ENCODE data around the gene PCDH12. TPM values are rescaled to one million over a fixed set of nuclear protein-coding genes. Genes with fewer than 3 reads are reported as not detected.

Gene PCDH12
- total and polyA plus RNA-seq, 8 donors: 9.8 to 42.7 (median 37.4) TPM

DNA sequence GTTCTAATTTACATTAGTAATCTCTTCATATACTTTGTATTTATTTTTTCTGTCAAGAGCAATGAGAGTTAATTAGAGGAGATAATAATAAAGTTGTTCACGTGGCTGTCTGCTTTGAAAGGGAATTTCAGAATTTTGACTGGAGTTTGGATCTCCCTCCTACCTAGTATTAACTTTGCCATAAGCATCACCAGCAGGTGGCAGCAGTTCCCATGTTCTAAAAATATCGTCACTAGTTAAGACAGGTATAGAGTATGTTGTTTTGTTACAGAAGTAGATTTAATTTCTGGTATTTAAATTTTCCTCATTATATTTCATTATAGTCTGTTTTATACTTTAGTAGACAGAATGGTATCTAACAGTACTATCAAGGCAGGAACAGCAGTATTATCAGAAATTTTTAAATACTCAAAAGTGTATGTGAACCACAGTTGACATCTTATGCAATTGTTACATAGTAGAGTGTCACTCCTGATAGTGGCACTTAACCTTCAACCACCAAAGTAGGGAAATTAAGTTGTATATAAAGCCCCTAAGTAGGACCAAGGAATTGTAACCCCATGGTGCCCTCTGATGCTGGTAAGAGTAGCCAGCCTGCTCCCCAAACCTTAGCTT lies 34.5 kb upstream of the PCDH12 start:
- no peak overlapping the region for H3K27ac ChIP-seq
- intact Hi-C loops (cut with DNase I): loop anchor here in 1 of 2 donors (5.0 kb wide), 1 partner anchor 150 kb away; no protein-coding TSS in a partner anchor
- peak; percentile 92 for ATAC-seq
- no peaks in the 10 kb centered on the region for H3K4me1 ChIP-seq
- TF ChIP-seq, protein P1, sequence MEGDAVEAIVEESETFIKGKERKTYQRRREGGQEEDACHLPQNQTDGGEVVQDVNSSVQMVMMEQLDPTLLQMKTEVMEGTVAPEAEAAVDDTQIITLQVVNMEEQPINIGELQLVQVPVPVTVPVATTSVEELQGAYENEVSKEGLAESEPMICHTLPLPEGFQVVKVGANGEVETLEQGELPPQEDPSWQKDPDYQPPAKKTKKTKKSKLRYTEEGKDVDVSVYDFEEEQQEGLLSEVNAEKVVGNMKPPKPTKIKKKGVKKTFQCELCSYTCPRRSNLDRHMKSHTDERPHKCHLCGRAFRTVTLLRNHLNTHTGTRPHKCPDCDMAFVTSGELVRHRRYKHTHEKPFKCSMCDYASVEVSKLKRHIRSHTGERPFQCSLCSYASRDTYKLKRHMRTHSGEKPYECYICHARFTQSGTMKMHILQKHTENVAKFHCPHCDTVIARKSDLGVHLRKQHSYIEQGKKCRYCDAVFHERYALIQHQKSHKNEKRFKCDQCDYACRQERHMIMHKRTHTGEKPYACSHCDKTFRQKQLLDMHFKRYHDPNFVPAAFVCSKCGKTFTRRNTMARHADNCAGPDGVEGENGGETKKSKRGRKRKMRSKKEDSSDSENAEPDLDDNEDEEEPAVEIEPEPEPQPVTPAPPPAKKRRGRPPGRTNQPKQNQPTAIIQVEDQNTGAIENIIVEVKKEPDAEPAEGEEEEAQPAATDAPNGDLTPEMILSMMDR (IDR thresholded peaks at IDR 0.05): peak; percentile 77 to 84
- DNase-seq: peak in 2 of 4 donors; percentile 59 to 77
- no peak overlapping the region for H3K4me3 ChIP-seq
- no peaks in the 10 kb centered on the region for H3K27me3 ChIP-seq
- H3K9me3 ChIP-seq: no peaks in the 10 kb centered on the region
- peaks cover 6 to 57% of the 10 kb centered on the region in 2 donors for H3K36me3 ChIP-seq

- H3K27me3 ChIP-seq: no peaks in the 10 kb centered on the region
- H3K27ac ChIP-seq: no peak overlapping the region
- intact Hi-C loops (cut with DNase I): loop anchor here in 1 of 2 donors (5.0 kb wide), 1 partner anchor 153 kb away; no protein-coding TSS in a partner anchor
- ATAC-seq (no peak), DNase-seq (no peak)
- no peaks in the 10 kb centered on the region for H3K9me3 ChIP-seq
- no peak overlapping the region for H3K4me3 ChIP-seq
- TF ChIP-seq, protein P1 (IDR thresholded peaks at IDR 0.05): no peak
- no peaks in the 10 kb centered on the region for H3K4me1 ChIP-seq
- H3K36me3 ChIP-seq: peaks cover 7 to 78% of the 10 kb centered on the region in 2 donors
Observed at GRCh38 chr5:141989720-141990119, 31.7 kb upstream of the PCDH12 start.

DNA sequence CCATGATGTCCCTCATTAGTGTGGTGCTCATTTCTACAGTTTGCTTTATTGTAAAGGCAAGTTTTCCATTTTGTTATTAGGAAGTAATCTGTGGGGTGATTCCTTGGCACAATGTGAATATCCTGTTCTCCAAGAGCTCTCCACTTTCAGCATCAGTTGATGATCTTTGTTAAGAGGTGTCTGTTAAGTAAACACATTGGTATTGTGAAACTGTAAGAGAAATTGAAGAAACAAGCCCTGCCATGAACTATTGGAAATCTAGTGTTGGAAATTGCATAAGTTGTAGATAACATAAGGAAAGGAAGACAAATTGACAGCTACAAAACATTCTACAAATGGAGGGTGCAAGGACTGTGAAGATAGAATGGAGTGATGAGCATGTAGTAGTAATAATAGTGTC lies 28.1 kb upstream of the PCDH12 start:
- DNase-seq: no peak

GRCh38 chr5:141982626-141983025 lies 24.6 kb upstream of the PCDH12 start:
- no peaks in the 10 kb centered on the region for H3K4me1 ChIP-seq
- TF ChIP-seq, protein P1 (IDR thresholded peaks at IDR 0.05): no peak
- no peaks in the 10 kb centered on the region for H3K27me3 ChIP-seq
- H3K9me3 ChIP-seq: no peaks in the 10 kb centered on the region
- DNase-seq (no peak), ATAC-seq (no peak)
- H3K27ac ChIP-seq: no peak overlapping the region
- peaks cover 2 to 100% of the 10 kb centered on the region in 2 donors for H3K36me3 ChIP-seq
- H3K4me3 ChIP-seq: no peak overlapping the region
- intact Hi-C loops (cut with DNase I): no loop called here

More for the DNA sequence above, 28.1 kb upstream of the PCDH12 start:
- Histone ChIP-seq H3K9me3 (no peaks in the 10 kb centered on the region), H3K27ac (no peak overlapping the region), H3K27me3 (no peaks in the 10 kb centered on the region), H3K4me3 (no peak overlapping the region), H3K36me3 (peaks cover 7 to 96% of the 10 kb centered on the region in 2 donors), H3K4me1 (no peaks in the 10 kb centered on the region)
- TF ChIP-seq, protein P1 (IDR thresholded peaks at IDR 0.05): no peak
- intact Hi-C loops (cut with DNase I): no loop called here
- no peak for ATAC-seq

- no peaks in the 10 kb centered on the region for H3K9me3 ChIP-seq
- no peak for DNase-seq
- TF ChIP-seq, protein P1 (IDR thresholded peaks at IDR 0.05): no peak
- ATAC-seq: no peak
- intact Hi-C loops (cut with DNase I): no loop called here
- no peaks in the 10 kb centered on the region for H3K27me3 ChIP-seq
- no peak overlapping the region for H3K4me3 ChIP-seq
- no peak overlapping the region for H3K27ac ChIP-seq
- H3K4me1 ChIP-seq: peaks cover 0 to 10% of the 10 kb centered on the region in 2 donors
- peaks cover 0 to 99% of the 10 kb centered on the region in 2 donors for H3K36me3 ChIP-seq
Observed at GRCh38 chr5:141978389-141978788, 20.4 kb upstream of the PCDH12 start.

Measured in left lung (tissue), 10 donors.